Endothelial cell of umbilical vein (primary cell): Measurements from ENCODE around the gene LHFPL2.

Experiments used
- POLR2A ChIP-seq: IDR thresholded peaks from 2 replicates; pipeline ENCODE4 v1.6.1; 2012; ENCODE audit warnings: low read depth, mild to moderate bottlenecking, control low read depth, low read length
- POLR2AphosphoS5 ChIP-seq: IDR thresholded peaks from 2 replicates; pipeline ENCODE4 v1.6.1; 2012; ENCODE audit warnings: low read depth, mild to moderate bottlenecking, control low read depth, low read length, moderate library complexity; ENCODE audit not compliant: insufficient read depth
- TF ChIP-seq, protein P1 (sequence below), 2 donors: IDR thresholded peaks; 1 replicate in 1 of 2; 2 replicates in 1 of 2; pipeline ENCODE4 v1.5.1; 2011; ENCODE audit warnings: low read length in 2 of 2, mild to moderate bottlenecking in 2 of 2, moderate library complexity in 2 of 2, control low read depth in 1 of 2, inconsistent platforms in 1 of 2, low read depth in 1 of 2; ENCODE audit not compliant: insufficient read depth in 1 of 2; ENCODE audit errors: extremely low read depth in 1 of 2
- TF ChIP-seq, protein P2 (sequence below): IDR thresholded peaks from 2 replicates; pipeline ENCODE4 v1.6.1; 2011; ENCODE audit not compliant: insufficient read depth, insufficient read length

DNA sequence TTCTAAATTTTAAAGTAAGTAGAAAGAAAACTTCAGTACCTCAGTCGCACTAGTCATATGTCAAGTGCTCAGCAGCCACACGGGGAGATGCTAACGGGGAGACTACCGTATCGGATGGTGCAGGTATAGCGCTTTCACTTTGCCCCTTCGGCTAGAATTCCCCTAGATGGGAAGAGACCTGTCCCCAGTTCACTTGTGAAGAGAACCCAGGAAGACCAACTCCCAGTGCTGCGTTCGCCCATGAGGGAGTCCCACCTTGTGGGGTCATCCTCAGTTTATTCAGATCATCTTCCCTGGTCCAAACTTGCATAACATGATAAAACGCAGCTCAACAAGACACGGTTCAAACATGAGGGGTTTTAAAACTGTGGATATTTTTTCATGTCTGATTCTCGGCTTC is 87.3 kb downstream of the LHFPL2 start:
- TF ChIP-seq, protein P1, sequence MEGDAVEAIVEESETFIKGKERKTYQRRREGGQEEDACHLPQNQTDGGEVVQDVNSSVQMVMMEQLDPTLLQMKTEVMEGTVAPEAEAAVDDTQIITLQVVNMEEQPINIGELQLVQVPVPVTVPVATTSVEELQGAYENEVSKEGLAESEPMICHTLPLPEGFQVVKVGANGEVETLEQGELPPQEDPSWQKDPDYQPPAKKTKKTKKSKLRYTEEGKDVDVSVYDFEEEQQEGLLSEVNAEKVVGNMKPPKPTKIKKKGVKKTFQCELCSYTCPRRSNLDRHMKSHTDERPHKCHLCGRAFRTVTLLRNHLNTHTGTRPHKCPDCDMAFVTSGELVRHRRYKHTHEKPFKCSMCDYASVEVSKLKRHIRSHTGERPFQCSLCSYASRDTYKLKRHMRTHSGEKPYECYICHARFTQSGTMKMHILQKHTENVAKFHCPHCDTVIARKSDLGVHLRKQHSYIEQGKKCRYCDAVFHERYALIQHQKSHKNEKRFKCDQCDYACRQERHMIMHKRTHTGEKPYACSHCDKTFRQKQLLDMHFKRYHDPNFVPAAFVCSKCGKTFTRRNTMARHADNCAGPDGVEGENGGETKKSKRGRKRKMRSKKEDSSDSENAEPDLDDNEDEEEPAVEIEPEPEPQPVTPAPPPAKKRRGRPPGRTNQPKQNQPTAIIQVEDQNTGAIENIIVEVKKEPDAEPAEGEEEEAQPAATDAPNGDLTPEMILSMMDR (IDR thresholded peaks at IDR 0.05; ENCODE audit: extremely low read depth in 1 of 2, insufficient read depth in 1 of 2, low read depth in 1 of 2, low read length in 2 of 2): no peak
- no peak for TF ChIP-seq POLR2AphosphoS5
- TF ChIP-seq, protein P2, sequence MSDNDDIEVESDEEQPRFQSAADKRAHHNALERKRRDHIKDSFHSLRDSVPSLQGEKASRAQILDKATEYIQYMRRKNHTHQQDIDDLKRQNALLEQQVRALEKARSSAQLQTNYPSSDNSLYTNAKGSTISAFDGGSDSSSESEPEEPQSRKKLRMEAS: no peak
- no peak for TF ChIP-seq POLR2A
